ENCODE measurements around the gene ARHGAP15.

DNA sequence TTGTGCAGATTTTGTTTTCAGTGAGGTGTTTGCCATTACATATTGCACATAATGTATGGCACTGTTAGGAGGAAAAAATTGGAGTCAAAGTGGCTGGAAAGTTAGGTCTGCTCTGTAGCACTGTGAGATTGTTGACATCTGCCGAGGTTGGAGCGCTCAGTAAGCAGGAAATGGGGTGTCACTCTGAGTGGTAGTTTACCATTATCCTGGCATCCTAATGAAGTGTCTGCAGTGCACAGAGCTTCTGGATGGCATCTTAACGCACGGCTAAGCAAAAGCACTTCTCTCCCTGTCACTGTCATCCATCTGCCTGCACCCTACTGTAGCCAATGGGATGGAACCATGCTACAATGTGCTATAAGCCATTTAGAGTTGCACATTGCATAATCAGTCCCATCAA lies 561.9 kb downstream of the ARHGAP15 start:
- TF ChIP-seq, protein P1, sequence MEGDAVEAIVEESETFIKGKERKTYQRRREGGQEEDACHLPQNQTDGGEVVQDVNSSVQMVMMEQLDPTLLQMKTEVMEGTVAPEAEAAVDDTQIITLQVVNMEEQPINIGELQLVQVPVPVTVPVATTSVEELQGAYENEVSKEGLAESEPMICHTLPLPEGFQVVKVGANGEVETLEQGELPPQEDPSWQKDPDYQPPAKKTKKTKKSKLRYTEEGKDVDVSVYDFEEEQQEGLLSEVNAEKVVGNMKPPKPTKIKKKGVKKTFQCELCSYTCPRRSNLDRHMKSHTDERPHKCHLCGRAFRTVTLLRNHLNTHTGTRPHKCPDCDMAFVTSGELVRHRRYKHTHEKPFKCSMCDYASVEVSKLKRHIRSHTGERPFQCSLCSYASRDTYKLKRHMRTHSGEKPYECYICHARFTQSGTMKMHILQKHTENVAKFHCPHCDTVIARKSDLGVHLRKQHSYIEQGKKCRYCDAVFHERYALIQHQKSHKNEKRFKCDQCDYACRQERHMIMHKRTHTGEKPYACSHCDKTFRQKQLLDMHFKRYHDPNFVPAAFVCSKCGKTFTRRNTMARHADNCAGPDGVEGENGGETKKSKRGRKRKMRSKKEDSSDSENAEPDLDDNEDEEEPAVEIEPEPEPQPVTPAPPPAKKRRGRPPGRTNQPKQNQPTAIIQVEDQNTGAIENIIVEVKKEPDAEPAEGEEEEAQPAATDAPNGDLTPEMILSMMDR (conservative IDR thresholded peaks at IDR 0.05; ENCODE audit: low read length) = no peak
- TF ChIP-seq EZH2phosphoT487 (IDR thresholded peaks at IDR 0.05; ENCODE audit: borderline replicate concordance, low read depth, low read length) = no peak

All from OCI-LY7 (cell line).